Erythroblast (primary cell): ENCODE results near the gene ITPR2.

Experiments used
- GATA1 ChIP-seq: IDR thresholded peaks from 2 replicates; pipeline ENCODE4 v1.6.1; 2011; ENCODE audit warnings: low read depth, mild to moderate bottlenecking, control low read depth, low read length, moderate library complexity
- POLR2A ChIP-seq: IDR thresholded peaks from 2 replicates; pipeline ENCODE4 v1.6.1; 2011; ENCODE audit warnings: mild to moderate bottlenecking, low read length

DNA sequence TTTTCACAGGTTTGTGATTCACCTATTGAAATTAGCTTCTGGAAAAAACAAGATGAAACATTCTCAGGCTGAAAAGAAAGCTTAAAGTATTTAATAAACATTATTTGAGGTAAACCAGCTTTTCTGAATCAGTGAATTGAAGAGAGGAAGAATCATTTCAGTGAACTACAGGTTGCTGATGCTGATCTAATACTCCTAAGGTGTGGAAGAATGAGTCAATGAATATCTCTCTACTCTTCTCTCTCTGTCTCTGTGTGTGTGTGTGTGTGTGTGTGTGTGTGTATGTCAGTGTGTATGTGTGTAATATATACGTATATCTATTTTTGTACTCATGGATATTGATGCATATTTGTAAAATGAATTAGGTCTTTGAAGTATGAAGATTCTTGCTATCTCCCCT is 325.4 kb downstream of the ITPR2 start:
- TF ChIP-seq POLR2A, result no peak
- TF ChIP-seq GATA1, result no peak
